ENCODE results near the gene SLC38A9.

Gene SLC38A9

DNA sequence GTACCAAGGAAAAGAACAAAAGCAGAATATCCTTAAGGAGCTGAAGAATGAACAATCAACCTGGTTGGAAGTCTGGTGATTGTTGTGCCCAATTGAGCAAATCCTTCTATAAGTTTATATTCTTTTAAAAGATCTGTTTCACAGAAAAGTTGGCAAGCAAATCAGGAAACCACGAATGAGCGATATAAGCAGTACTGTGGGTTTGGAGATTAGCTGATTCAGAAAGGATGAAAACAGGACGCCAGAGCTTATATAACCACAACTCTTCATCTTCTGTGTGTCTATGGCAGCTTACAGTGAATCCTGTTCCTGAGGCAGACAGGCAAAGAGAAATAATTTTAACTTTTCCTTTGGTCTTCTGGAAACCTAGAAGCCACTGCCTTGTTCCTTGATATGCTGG is 61.7 kb downstream of the SLC38A9 start:
- DNase-seq (ENCODE audit: low read depth): no peak

GRCh38 chr5:55649963-55650362 is 62.2 kb downstream of the SLC38A9 start:
- DNase-seq (ENCODE audit: low read depth): no peak

DNA sequence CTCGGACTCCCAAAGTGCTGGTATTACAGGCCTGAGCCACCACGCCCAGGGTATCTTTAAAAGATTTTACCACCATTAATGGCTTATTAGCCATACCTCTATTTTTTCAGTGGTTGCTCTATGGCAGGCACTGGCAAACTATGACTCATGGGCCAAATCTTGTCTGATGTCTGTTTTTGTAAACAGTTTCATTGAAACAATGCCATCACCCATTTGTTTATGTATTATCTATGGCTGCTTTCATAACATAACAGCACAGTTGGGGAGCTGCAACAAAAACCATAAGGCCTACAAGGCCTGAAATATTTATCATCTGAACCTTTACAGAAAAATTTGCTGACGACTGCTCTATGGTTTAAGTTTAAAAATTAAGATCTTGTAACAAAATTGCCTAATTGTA is 66.8 kb downstream of the SLC38A9 start:
- DNase-seq (ENCODE audit: low read depth): no peak

GRCh38 chr5:55638455-55638854 is 73.7 kb downstream of the SLC38A9 start:
- DNase-seq (ENCODE audit: low read depth): no peak

GRCh38 chr5:55638051-55638450 is 74.1 kb downstream of the SLC38A9 start:
- DNase-seq (ENCODE audit: low read depth): no peak

DNA sequence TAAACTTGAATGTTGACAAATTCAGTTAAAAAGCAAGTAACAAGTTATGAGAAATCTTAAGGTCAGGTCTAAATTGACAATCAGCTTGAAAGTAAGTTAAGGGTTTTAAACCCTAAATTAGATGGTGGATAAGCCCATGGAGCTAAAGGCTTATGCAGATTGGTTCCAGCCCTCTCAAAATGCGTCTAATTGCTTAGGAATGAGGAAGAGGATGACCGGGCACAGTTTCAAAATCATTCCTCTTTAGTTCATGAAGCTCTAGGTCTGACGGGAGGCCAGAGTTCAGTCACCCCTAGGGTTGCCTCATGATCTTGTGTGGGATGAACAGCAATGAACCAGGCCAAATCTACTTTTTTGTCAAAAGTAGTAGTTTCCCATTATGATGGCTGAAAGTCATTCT is 75.4 kb downstream of the SLC38A9 start:
- no peak for DNase-seq (ENCODE audit: low read depth)

GRCh38 chr5:55636177-55636576 is 75.9 kb downstream of the SLC38A9 start:
- no peak for DNase-seq (ENCODE audit: low read depth)

- no peak for DNase-seq (ENCODE audit: low read depth)
Observed at GRCh38 chr5:55634866-55635265, 77.3 kb downstream of the SLC38A9 start.

GRCh38 chr5:55634209-55634805 is 77.8 kb downstream of the SLC38A9 start:
- DNase-seq (ENCODE audit: low read depth): no peak

- DNase-seq (ENCODE audit: low read depth): no peak
Observed at GRCh38 chr5:55633574-55634208, 78.4 kb downstream of the SLC38A9 start.

DNA sequence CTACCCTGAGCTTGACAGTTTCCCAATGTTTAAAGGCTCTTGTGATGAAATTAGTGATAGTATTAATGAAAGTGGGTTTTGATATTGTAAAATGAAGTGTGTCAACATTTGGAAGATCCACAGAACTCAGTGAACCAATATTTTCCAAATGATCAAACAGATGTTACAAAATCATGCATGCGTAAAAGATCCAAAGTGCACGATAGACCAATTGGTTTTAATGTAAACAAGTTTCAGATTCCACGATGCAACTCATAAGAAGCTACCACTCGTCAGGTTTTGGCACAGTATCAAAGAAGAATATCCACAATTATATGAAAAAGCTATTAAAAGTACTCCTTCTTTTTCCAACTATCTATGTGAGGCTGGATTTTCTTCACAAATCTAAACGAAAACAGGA is 82.3 kb downstream of the SLC38A9 start:
- no peak for DNase-seq (ENCODE audit: low read depth)

DNA sequence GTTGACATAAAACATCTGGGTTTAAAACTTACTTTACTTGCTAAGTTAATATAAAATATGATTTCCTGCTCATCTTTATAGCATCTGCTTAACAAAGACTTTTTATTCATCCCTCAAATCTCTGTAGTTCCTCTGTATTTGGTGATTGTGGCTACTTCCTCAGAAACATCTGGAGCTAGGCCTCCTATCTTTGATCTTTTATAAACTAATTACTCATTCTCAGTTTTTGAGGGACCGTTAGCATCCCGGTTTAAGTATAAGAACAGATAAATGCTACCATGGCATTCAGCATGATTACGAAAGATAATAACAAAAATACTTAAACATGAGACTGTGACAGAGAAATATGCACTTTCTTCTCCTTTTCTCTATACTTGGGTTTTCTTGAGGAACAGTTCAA is 85.3 kb downstream of the SLC38A9 start:
- no peak for DNase-seq (ENCODE audit: low read depth)

- no peak for DNase-seq (ENCODE audit: low read depth)
Observed at GRCh38 chr5:55625913-55626312, 86.2 kb downstream of the SLC38A9 start.

- DNase-seq (ENCODE audit: low read depth): no peak
Observed at GRCh38 chr5:55625589-55625909, 86.6 kb downstream of the SLC38A9 start.

DNA sequence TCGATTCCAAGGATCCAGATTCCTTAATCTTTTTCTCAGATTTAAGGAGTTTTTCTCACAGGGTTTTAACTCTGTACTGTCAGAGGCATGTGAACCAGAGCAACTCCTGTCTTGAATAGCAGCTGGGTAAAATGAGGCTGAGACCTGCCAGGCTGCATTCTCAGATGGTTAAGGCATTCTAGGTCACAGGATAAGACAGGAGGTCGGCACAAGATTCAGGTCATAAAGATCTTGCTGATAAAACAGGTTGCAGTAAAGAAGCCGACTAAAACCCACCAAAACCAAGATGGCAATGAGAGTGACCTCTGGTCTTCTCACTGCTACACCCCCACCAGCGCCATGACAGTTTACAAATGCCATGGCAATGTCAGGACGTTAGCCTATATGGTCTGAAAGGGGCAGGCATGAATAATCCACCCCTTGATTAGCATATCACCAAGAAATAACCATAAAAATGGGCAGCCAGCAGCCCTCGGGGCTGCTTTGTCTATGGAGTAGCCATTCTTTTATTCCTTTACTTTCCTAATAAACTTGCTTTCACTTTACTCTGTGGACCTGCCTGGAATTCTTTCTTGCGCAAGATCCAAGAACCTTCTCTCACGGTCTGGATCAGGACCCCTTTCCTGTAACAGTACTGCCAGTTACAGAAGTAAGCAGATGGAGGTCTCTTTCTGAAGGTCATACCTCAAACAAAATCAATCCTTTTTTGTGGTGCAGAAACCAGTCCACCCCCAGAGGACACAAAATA is 87.1 kb downstream of the SLC38A9 start:
- no peak for DNase-seq (ENCODE audit: low read depth)

- DNase-seq (ENCODE audit: low read depth): no peak
Observed at GRCh38 chr5:55623789-55624188, 88.3 kb downstream of the SLC38A9 start.

GRCh38 chr5:55622460-55622859 is 89.7 kb downstream of the SLC38A9 start:
- no peak for DNase-seq (ENCODE audit: low read depth)

DNA sequence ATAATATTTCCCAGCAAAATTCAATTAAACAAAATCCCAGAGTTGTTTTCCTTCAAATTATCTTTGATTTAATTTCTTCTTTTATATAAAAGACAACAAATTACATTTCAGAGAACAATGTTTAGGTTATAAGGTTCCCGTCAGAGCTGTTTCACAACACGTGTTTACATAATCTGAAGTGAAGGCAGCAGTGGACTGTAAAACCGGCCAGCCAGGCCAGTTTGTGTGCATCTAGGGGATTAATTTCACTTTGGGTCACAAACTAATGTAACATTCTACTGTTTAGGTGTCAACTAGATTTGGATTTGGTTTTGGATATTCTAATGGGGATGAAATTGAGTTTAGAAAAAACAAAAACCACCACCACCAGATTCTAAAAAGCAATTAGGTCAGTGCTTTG is 90.9 kb downstream of the SLC38A9 start:
- DNase-seq (ENCODE audit: low read depth): no peak

DNA sequence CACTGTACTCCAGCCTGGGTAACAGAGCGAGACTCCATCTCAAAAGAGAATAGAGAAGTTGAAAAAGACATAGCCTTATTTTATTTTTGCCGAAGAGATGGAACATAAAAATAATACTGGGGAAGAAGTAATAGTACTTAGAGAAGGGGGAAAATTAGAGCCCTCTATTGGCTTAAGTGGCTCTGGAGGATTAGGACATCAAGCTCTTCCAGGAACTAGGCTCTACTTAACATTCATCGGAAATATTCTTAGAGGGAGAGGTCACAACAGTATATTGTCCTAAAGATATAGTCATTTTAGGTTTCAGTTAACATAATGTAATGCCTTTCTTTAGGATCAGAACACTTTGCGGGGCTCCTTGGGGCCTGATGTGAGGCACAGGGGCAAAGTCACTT is 91.4 kb downstream of the SLC38A9 start:
- no peak for DNase-seq (ENCODE audit: low read depth)

GRCh38 chr5:55620009-55620765 is 91.9 kb downstream of the SLC38A9 start:
- no peak for DNase-seq (ENCODE audit: low read depth)

- no peak for DNase-seq (ENCODE audit: low read depth)
Observed at GRCh38 chr5:55618318-55618717, 93.8 kb downstream of the SLC38A9 start.

DNA sequence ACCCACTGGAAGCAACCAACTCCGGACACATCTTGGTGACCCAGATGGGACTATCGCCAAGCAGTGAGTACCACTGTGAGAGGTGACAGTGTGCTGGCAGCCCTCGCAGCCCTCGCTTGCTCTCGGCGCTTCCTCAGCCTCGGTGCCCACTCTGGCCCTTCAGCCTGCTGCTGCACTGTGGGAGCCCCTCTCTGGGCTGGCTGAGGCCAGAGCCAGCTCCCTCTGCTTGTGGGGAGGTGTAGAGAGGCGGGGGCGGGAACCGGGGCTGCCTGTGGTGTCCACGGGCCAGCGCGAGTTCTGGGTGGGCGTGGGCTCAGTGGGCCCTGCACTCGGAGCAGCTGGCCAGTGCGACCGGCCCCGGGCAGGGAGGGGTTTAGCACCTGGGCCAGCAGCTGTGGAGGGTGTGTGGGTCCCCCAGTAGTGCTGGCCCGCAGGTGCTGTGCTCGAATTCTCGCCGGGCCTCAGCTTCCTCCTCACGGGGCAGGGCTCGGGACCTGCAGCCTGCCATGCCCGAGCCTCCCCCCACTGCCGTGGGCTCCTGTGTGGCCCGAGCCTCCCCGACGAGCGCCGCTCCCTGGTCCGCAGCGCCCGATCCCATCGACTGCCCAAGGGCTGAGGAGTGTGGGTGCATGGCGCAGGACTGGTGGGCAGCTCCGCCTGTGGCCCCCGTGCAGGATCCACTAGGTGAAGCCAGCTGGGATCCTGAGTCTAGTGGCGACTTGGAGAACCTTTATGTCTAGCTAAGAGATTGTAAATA is 98.8 kb downstream of the SLC38A9 start:
- DNase-seq (ENCODE audit: low read depth): no peak

Measured in stimulated activated CD8-positive, alpha-beta memory T cell treated with anti-CD3 and anti-CD28 coated beads, Interleukin-15, amount 100 ng/mL, for 24 hours (primary cell).